ENCODE results near the gene TMPRSS7.
A peak's percentile ranks its signal among the peaks of the same experiment; 100 is the strongest.

Gene TMPRSS7

DNA sequence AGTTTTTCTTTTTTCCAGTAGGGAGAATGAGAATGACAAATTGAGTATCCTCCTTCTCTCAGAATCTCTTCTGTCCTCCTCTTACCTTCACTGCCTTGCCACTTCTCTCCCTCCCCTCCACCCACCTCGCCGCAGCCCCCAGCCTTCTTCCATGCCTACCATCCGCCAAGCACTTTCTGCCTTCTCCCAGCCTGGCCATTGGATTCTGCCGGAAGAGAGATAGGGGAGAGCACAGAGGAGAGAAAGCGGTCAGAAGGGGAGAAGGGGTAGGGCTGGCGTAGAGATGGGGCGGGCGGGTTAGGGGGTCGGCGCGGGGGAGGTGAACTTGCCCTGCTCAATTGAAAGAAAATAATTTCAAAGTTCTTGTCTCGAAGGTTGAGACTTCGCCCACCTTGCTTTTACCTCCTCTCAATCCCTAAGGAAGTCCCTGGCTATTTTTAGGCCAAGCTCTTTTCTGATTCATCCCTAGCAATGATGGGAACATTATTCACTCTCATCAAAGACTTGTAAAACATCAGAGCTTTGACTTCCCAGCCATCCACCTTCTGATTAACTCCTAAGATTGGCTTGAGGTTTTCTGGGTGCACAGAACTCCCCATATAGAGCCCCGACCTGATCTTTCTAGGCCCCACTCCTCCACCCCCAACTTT is 52.5 kb downstream of the TMPRSS7 start:
- H3K9ac ChIP-seq (ENCODE audit: low read length in 2 of 2): peak overlapping the region in 1 of 2 donors; percentile 62
- H3K36me3 ChIP-seq (ENCODE audit: control insufficient read depth in 2 of 2, insufficient read depth in 2 of 2, low read length in 2 of 2): no peaks in the 10 kb centered on the region
- no peak overlapping the region for H3K27ac ChIP-seq (ENCODE audit: low read length)
- H3K9me3 ChIP-seq (ENCODE audit: control insufficient read depth in 2 of 2, low read length in 2 of 2): no peaks in the 10 kb centered on the region
- peaks cover 9% of the 10 kb centered on the region for H3K4me1 ChIP-seq (ENCODE audit: control insufficient read depth, insufficient read depth, low read length)
- H3K4me3 ChIP-seq (ENCODE audit: low read length in 2 of 2): peak overlapping the region; percentile 77 to 83
- no peaks in the 10 kb centered on the region for H3K27me3 ChIP-seq (ENCODE audit: control insufficient read depth in 1 of 2, insufficient read depth in 2 of 2, low read length in 2 of 2)

DNA sequence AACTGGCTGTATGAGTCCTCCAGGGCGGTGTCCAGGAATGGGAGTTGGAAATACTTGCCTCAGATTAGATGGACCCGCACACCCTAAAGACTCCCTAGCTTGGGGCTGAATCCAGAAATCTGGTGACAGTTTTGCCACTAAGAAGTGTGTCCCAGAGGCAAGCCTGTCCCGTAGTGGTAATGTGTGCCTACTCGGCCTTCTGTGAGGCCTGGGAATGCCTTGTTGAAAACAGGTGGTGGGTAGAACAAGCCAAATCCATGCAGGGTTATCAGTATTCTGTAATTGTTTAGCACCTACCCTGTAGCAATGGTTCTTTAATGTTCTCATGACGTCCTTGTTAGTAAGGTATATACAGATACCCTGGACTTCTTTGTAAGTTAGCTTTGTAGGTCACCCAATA is 53.2 kb downstream of the TMPRSS7 start:
- Histone ChIP-seq H3K9me3 (ENCODE audit: control insufficient read depth in 2 of 2, low read length in 2 of 2) (no peaks in the 10 kb centered on the region), H3K27ac (ENCODE audit: low read length) (no peak overlapping the region), H3K4me1 (ENCODE audit: control insufficient read depth, insufficient read depth, low read length) (peaks cover 9% of the 10 kb centered on the region), H3K4me3 (ENCODE audit: low read length in 2 of 2) (no peak overlapping the region), H3K27me3 (ENCODE audit: control insufficient read depth in 1 of 2, insufficient read depth in 2 of 2, low read length in 2 of 2) (no peaks in the 10 kb centered on the region), H3K36me3 (ENCODE audit: control insufficient read depth in 2 of 2, insufficient read depth in 2 of 2, low read length in 2 of 2) (no peaks in the 10 kb centered on the region), H3K9ac (ENCODE audit: low read length in 2 of 2) (no peak overlapping the region)

DNA sequence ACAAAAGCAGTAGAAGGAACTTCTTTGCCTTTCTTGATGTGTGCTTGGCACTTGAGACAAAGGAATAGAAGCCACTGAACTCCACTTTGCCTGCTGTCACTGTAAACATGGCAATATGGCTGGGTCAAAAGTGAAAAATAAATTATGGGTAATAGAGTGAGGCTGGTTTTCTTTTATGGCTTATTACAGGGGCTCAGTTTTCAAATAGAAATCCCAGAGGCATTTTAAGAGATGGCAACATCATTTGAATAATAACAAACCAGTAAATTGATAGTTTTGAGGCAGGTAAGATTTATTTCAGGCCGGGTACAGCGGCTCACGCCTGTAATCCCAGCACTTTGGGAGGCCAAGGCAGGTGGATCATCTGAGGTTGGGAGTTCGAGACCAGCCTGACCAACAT is 54.4 kb downstream of the TMPRSS7 start:
- Histone ChIP-seq H3K27me3 (ENCODE audit: control insufficient read depth in 1 of 2, insufficient read depth in 2 of 2, low read length in 2 of 2) (no peaks in the 10 kb centered on the region), H3K4me3 (ENCODE audit: low read length in 2 of 2) (no peak overlapping the region), H3K9me3 (ENCODE audit: control insufficient read depth in 2 of 2, low read length in 2 of 2) (no peaks in the 10 kb centered on the region), H3K27ac (ENCODE audit: low read length) (no peak overlapping the region), H3K4me1 (ENCODE audit: control insufficient read depth, insufficient read depth, low read length) (peaks cover 9% of the 10 kb centered on the region), H3K36me3 (ENCODE audit: control insufficient read depth in 2 of 2, insufficient read depth in 2 of 2, low read length in 2 of 2) (no peaks in the 10 kb centered on the region), H3K9ac (ENCODE audit: low read length in 2 of 2) (no peak overlapping the region)

DNA sequence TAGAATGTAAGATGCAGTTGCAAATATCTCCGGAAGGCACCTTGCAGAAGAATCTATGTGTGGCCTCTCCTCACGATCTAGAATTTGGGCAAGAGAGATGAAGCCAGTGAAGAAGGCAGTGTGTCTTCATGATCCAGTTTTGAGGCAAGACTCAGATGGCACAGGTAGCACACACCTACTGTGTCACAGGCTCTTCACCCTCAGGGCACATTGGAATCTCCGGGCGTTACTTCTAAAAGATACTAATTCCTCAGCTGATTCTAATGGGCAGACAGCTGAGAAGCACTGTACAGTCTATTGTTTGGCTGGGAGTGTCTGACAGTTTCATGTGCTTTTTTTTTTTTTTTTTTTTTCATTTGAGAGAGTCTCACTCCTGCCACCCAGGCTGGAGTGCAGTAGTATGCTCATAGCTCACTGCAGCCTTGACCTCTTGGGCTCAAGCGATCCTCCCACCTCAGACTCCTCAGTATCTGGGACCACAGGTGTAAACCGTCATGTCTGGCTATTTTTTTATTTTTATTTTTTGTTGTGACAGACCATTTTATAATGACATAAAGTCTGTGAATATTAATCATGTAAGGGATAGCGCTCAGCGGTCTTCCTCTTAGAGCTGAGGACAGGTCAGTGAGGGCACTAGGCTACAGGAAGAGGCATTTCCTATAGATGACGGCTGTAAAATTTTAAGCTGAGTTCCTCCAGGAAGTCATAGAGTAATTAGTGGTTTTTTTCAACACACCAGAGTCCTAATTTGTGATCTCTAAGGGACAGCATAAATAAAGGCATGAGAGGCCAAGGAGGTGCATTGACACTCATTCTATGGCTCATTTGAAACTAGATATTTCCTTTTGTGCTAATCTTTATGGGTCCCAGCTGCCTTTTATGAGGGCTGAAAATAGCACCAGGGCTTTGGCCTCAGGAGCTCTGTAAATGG is 55.7 kb downstream of the TMPRSS7 start:
- Histone ChIP-seq H3K27ac (ENCODE audit: low read length) (no peak overlapping the region), H3K9me3 (ENCODE audit: control insufficient read depth in 2 of 2, low read length in 2 of 2) (no peaks in the 10 kb centered on the region), H3K36me3 (ENCODE audit: control insufficient read depth in 2 of 2, insufficient read depth in 2 of 2, low read length in 2 of 2) (no peaks in the 10 kb centered on the region), H3K4me3 (ENCODE audit: low read length in 2 of 2) (no peak overlapping the region), H3K4me1 (ENCODE audit: control insufficient read depth, insufficient read depth, low read length) (peaks cover 9% of the 10 kb centered on the region), H3K9ac (ENCODE audit: low read length in 2 of 2) (no peak overlapping the region), H3K27me3 (ENCODE audit: control insufficient read depth in 1 of 2, insufficient read depth in 2 of 2, low read length in 2 of 2) (no peaks in the 10 kb centered on the region)

DNA sequence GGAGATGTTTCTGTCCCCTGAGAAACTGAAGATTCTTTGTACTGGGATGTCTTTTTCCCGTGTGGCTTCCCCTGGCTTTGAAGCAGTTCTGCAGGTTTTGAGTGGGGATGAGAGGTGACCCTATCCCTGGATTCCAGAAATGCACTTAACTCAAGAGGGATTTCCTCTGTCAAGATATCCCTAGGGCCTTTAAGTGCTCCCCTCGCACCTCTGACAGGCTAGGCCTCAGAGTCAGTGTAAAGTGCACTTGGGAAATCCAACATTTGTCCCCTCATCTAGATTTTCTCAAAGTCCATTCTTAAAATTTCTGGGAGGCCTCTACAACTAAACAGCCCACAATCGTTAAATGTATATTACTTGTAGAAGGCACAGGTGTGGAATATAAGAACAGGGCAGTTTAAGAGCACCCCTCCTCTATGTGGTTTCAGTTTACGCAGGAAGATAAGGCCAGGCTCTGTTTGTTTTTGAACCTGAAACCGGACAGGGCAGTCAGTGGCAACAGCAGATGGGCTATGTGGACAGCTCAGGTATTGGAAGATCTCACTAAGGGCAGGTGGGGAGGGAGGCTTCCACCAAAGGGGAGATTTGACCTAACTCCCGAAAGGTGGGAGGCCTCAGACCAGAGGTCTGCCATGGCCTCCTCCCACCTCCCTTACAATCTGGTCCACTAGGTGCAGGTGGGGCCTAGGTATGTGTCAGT is 56.5 kb downstream of the TMPRSS7 start:
- Histone ChIP-seq H3K27me3 (ENCODE audit: control insufficient read depth in 1 of 2, insufficient read depth in 2 of 2, low read length in 2 of 2) (no peaks in the 10 kb centered on the region), H3K9me3 (ENCODE audit: control insufficient read depth in 2 of 2, low read length in 2 of 2) (no peaks in the 10 kb centered on the region), H3K27ac (ENCODE audit: low read length) (no peak overlapping the region), H3K9ac (ENCODE audit: low read length in 2 of 2) (no peak overlapping the region), H3K4me3 (ENCODE audit: low read length in 2 of 2) (no peak overlapping the region), H3K4me1 (ENCODE audit: control insufficient read depth, insufficient read depth, low read length) (peaks cover 4% of the 10 kb centered on the region), H3K36me3 (ENCODE audit: control insufficient read depth in 2 of 2, insufficient read depth in 2 of 2, low read length in 2 of 2) (no peaks in the 10 kb centered on the region)

DNA sequence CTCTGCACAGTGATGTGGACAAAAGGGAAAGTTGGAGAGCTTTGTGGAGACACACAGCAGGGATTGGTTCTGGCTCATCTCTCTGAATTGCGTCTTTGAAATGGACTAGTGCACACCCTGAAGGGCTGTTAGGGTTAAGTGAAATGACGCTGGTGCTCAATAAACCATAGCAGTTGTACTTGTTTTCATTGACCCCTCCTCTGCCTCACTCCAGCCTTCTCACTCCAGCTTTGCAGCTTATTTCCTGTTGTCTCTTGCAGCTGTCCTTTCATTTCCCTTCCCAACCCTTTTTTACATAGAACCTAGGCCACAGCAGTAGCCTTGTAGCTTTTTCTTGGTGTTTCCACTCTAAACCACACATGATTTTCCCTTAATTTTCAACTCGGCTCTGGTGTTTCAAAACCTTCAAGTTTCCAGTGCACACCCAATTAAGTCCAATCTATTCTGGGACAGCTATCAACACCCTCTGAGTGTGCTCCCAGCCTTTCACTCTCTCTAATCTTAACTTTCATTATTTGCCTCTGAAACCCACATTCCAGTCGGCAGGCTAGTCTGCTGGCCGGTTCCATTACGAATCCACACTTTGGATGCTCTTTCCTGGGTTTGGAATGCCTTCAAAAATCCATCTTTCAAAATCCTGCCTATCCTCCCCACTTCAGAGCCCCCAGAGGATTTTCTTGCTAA is 58.1 kb downstream of the TMPRSS7 start:
- H3K27me3 ChIP-seq (ENCODE audit: control insufficient read depth in 1 of 2, insufficient read depth in 2 of 2, low read length in 2 of 2): no peaks in the 10 kb centered on the region
- H3K36me3 ChIP-seq (ENCODE audit: control insufficient read depth in 2 of 2, insufficient read depth in 2 of 2, low read length in 2 of 2): no peaks in the 10 kb centered on the region
- H3K4me1 ChIP-seq (ENCODE audit: control insufficient read depth, insufficient read depth, low read length): no peaks in the 10 kb centered on the region
- H3K9ac ChIP-seq (ENCODE audit: low read length in 2 of 2): no peak overlapping the region
- H3K9me3 ChIP-seq (ENCODE audit: control insufficient read depth in 2 of 2, low read length in 2 of 2): no peaks in the 10 kb centered on the region
- no peak overlapping the region for H3K4me3 ChIP-seq (ENCODE audit: low read length in 2 of 2)
- H3K27ac ChIP-seq (ENCODE audit: low read length): no peak overlapping the region

DNA sequence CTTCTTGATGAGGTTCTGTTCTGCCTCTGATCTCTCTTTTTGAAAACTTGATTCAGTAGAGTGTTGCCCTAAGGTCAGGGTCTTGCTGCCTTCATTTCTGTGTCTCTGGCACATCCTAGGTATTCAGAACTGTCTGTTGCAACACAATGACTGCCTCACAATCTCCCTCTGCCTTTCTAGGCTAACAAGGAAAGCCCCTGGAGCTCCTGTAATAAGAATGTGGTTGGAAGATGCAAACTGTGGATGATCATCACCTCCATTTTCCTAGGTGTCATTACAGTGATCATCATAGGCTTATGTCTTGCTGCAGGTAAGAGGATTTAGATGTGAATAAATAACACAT is 58.6 kb downstream of the TMPRSS7 start:
- no peaks in the 10 kb centered on the region for H3K4me1 ChIP-seq (ENCODE audit: control insufficient read depth, insufficient read depth, low read length)
- no peaks in the 10 kb centered on the region for H3K27me3 ChIP-seq (ENCODE audit: control insufficient read depth in 1 of 2, insufficient read depth in 2 of 2, low read length in 2 of 2)
- H3K4me3 ChIP-seq (ENCODE audit: low read length in 2 of 2): no peak overlapping the region
- H3K9me3 ChIP-seq (ENCODE audit: control insufficient read depth in 2 of 2, low read length in 2 of 2): no peaks in the 10 kb centered on the region
- H3K9ac ChIP-seq (ENCODE audit: low read length in 2 of 2): no peak overlapping the region
- no peaks in the 10 kb centered on the region for H3K36me3 ChIP-seq (ENCODE audit: control insufficient read depth in 2 of 2, insufficient read depth in 2 of 2, low read length in 2 of 2)
- no peak overlapping the region for H3K27ac ChIP-seq (ENCODE audit: low read length)

DNA sequence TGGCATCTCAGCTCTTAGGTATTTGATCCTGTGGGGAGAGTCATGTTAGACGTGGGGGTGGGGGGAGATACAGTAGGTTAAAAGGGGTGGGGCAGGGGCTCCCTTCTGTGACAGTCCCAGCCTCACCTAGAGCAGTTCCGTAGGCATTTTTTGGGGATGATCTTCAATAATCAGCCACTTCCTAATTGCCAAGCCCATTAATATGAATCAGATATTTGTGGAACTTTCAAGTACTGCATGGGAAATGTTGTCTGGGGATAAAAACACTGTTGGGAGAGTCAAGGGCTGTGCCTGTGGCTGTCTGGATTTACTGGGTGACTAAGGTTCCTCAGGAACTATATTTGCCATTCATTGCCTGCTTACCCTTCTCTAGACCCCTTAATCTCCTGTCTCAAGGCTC is 61.2 kb downstream of the TMPRSS7 start:
- Histone ChIP-seq H3K4me1 (ENCODE audit: control insufficient read depth, insufficient read depth, low read length) (no peaks in the 10 kb centered on the region), H3K36me3 (ENCODE audit: control insufficient read depth in 2 of 2, insufficient read depth in 2 of 2, low read length in 2 of 2) (no peaks in the 10 kb centered on the region), H3K9me3 (ENCODE audit: control insufficient read depth in 2 of 2, low read length in 2 of 2) (no peaks in the 10 kb centered on the region), H3K27me3 (ENCODE audit: control insufficient read depth in 1 of 2, insufficient read depth in 2 of 2, low read length in 2 of 2) (no peaks in the 10 kb centered on the region), H3K4me3 (ENCODE audit: low read length in 2 of 2) (no peak overlapping the region), H3K27ac (ENCODE audit: low read length) (no peak overlapping the region), H3K9ac (ENCODE audit: low read length in 2 of 2) (no peak overlapping the region)

DNA sequence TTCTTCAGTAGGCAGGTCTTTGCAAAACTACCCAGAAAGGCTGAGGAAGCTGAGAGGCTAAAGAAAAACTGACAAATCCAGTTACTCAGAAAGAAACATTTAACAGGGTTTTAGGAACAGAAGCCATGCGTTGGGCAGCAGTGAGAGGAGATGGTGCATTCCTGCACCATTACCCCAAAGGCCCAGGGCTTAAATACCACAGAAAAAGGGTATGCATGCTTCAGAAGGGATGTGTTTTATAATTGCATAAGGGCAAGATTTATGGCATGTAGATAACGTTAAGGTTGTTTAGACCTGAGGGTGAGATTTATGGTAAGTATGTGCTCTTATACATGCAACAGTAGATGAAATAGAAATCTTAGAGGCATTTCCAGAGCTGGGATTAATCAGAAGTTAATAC is 61.6 kb downstream of the TMPRSS7 start:
- Histone ChIP-seq H3K9me3 (ENCODE audit: control insufficient read depth in 2 of 2, low read length in 2 of 2) (no peaks in the 10 kb centered on the region), H3K36me3 (ENCODE audit: control insufficient read depth in 2 of 2, insufficient read depth in 2 of 2, low read length in 2 of 2) (no peaks in the 10 kb centered on the region), H3K9ac (ENCODE audit: low read length in 2 of 2) (no peak overlapping the region), H3K27me3 (ENCODE audit: control insufficient read depth in 1 of 2, insufficient read depth in 2 of 2, low read length in 2 of 2) (no peaks in the 10 kb centered on the region), H3K27ac (ENCODE audit: low read length) (no peak overlapping the region), H3K4me3 (ENCODE audit: low read length in 2 of 2) (no peak overlapping the region), H3K4me1 (ENCODE audit: control insufficient read depth, insufficient read depth, low read length) (no peaks in the 10 kb centered on the region)

DNA sequence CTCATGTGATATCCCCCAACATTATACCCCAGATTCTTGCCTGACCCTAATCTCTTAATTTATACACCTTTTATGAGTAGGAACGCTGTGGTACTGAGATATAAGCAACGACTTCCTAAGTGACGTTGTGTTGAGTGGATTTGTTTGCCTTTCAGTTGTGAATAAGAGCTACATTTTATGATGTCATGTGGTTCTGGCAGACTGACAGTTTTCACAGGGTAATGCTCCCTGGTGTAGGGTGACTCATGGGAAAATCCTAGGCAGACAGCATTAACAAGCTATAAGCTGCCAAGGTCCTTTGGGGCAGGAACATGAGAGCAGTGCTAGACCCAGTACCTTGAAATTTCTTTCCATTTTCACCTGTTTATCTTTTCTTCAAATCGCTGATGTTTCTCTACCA is 62.8 kb downstream of the TMPRSS7 start:
- Histone ChIP-seq H3K4me3 (ENCODE audit: low read length in 2 of 2) (no peak overlapping the region), H3K27me3 (ENCODE audit: control insufficient read depth in 1 of 2, insufficient read depth in 2 of 2, low read length in 2 of 2) (no peaks in the 10 kb centered on the region), H3K9ac (ENCODE audit: low read length in 2 of 2) (no peak overlapping the region), H3K27ac (ENCODE audit: low read length) (no peak overlapping the region), H3K9me3 (ENCODE audit: control insufficient read depth in 2 of 2, low read length in 2 of 2) (no peaks in the 10 kb centered on the region), H3K36me3 (ENCODE audit: control insufficient read depth in 2 of 2, insufficient read depth in 2 of 2, low read length in 2 of 2) (no peaks in the 10 kb centered on the region), H3K4me1 (ENCODE audit: control insufficient read depth, insufficient read depth, low read length) (no peaks in the 10 kb centered on the region)

All from stomach smooth muscle (tissue), 2 donors.